ENCODE data around the gene RNF40.

GRCh38 chr16:30725418-30725792 lies 36.7 kb upstream of the RNF40 start:
- TF ChIP-seq CTCF (conservative IDR thresholded peaks at IDR 0.05; ENCODE audit: low read depth, low read length) (no peak), EZH2phosphoT487 (IDR thresholded peaks at IDR 0.05; ENCODE audit: borderline replicate concordance, low read length) (no peak)
